A549 (cell line): ENCODE results near the gene GABPB1. TPM values are rescaled to one million over a fixed set of nuclear protein-coding genes. Genes with fewer than 3 reads are reported as not detected.

Source experiments
- ATAC-seq, 2 experiments: fragments of 200-7000 bp in 1 of 2; fragments of >200 bp in 1 of 2; cut with Nextera tagmentation in 1 of 2; cut with Tn5 transposase in 1 of 2; 3 replicates each; pipeline versions ENCODE4 v1.8.0 to v1.9.1; 2018 to 2020; ENCODE audit warnings: mild to moderate bottlenecking in 1 of 2, moderate library complexity in 1 of 2
- CTCF ChIA-PET: fragments of 300-600 bp; sonication (Branson Sonifier 250); formaldehyde crosslinking; extraction: SDS; loops from one replicate; lab custom pipeline; 2021; ENCODE audit warnings: antibody characterized with exemption, inconsistent platforms; lab: Yijun Ruan, JAX
- POLR2A ChIA-PET: fragments of 350-600 bp; formaldehyde crosslinking; extraction: SDS; loops from one replicate; lab custom pipeline; 2021; ENCODE audit warnings: antibody characterized with exemption, inconsistent platforms; lab: Yijun Ruan, JAX
- DNase-seq, 2 experiments: peaks; one replicate each; pipeline versions ENCODE4 v3.0.0 to v3.0.0-alpha.2; 2011 to 2016; ENCODE audit warnings: low read depth in 1 of 2, low spot score in 1 of 2
- FAIRE-seq: peaks from 2 replicates; lab custom pipeline; 2011; peaks lifted over from hg19 to GRCh38; lab: Jason Lieb, UNC
- H3K27ac ChIP-seq, 2 experiments: fragments of >200 bp; sonication (Bioruptor Twin); formaldehyde crosslinking; 3 replicates each; pipeline ENCODE4 v1.5.1; 2016 to 2017
- H3K4me1 ChIP-seq: fragments of >200 bp; sonication (Bioruptor Twin); formaldehyde crosslinking; 3 replicates; pipeline ENCODE4 v1.6.1; 2016
- H3K4me2 ChIP-seq: fragments of >200 bp; sonication (Bioruptor Twin); formaldehyde crosslinking; 3 replicates; pipeline ENCODE4 v1.6.1; 2016
- H3K4me3 ChIP-seq: fragments of >200 bp; sonication (Bioruptor Twin); formaldehyde crosslinking; 3 replicates; pipeline ENCODE4 v1.5.1; 2016
- H3K9me3 ChIP-seq: fragments of >200 bp; sonication (Bioruptor Twin); formaldehyde crosslinking; 3 replicates; pipeline ENCODE4 v1.6.1; 2016
- BHLHE40 ChIP-seq: IDR thresholded peaks from 2 replicates; pipeline ENCODE4 v1.6.1; 2012; ENCODE audit warnings: low read depth, low read length, inconsistent platforms
- CBX8 ChIP-seq: fragments of 200-600 bp; sonication (generic); IDR thresholded peaks from 2 replicates; pipeline ENCODE4 v1.6.1; 2016
- CHD2 ChIP-seq: fragments of 150-350 bp; IDR thresholded peaks from 2 replicates; pipeline ENCODE4 v1.6.1; 2014; ENCODE audit warnings: low read length; ENCODE audit not compliant: partially characterized antibody
- CHD4 ChIP-seq: fragments of 200-600 bp; sonication (generic); IDR thresholded peaks from 2 replicates; pipeline ENCODE4 v1.6.1; 2016; ENCODE audit warnings: antibody characterized with exemption, mild to moderate bottlenecking, borderline replicate concordance
- CTCF ChIP-seq: fragments of >200 bp; sonication (Bioruptor Twin); formaldehyde crosslinking; IDR thresholded peaks from 3 replicates; pipeline ENCODE4 v1.5.1; 2016
- E2F6 ChIP-seq: IDR thresholded peaks from 2 replicates; pipeline ENCODE4 v1.6.1; 2012; ENCODE audit warnings: low read depth, borderline replicate concordance
- EHF ChIP-seq: fragments of 250-450 bp; sonication (Bioruptor Pico); IDR thresholded peaks from 2 replicates; pipeline ENCODE4 v1.5.0; 2020; ENCODE audit warnings: mild to moderate bottlenecking
- EP300 ChIP-seq, 2 experiments: fragments of >200 bp; sonication (Bioruptor Twin); formaldehyde crosslinking; IDR thresholded peaks; 2 replicates in 1 of 2; 3 replicates in 1 of 2; pipeline ENCODE4 v1.6.1; 2016 to 2017
- ESRRA ChIP-seq: fragments of 150-350 bp; IDR thresholded peaks from 2 replicates; pipeline ENCODE4 v1.6.1; 2014; ENCODE audit warnings: mild to moderate bottlenecking, low read length, borderline replicate concordance
- FOSB ChIP-seq: fragments of 250-450 bp; sonication (Bioruptor Pico); IDR thresholded peaks from 2 replicates; pipeline ENCODE4 v1.5.0; 2020; ENCODE audit warnings: mild to moderate bottlenecking, moderate library complexity
- FOXS1 ChIP-seq: fragments of 250-450 bp; sonication (Bioruptor Pico); IDR thresholded peaks from 2 replicates; pipeline ENCODE4 v1.5.0; 2020; ENCODE audit warnings: mild to moderate bottlenecking, moderate library complexity
- GATA3 ChIP-seq: IDR thresholded peaks from 2 replicates; pipeline ENCODE4 v1.6.1; 2012; ENCODE audit warnings: borderline replicate concordance
- HOXB5 ChIP-seq: fragments of 250-450 bp; sonication (Bioruptor Pico); IDR thresholded peaks from 2 replicates; pipeline ENCODE4 v1.5.0; 2020; ENCODE audit warnings: mild to moderate bottlenecking, moderate library complexity
- JUN ChIP-seq, 2 experiments: fragments of >200 bp; sonication (Bioruptor Twin); formaldehyde crosslinking; IDR thresholded peaks; 2 replicates in 1 of 2; 3 replicates in 1 of 2; pipeline ENCODE4 v1.6.1; 2016 to 2017
- JUNB ChIP-seq: fragments of >200 bp; sonication (Bioruptor Twin); formaldehyde crosslinking; IDR thresholded peaks from 2 replicates; pipeline ENCODE4 v1.6.1; 2016
- KDM1A ChIP-seq: fragments of 200-600 bp; sonication (generic); IDR thresholded peaks from 2 replicates; pipeline ENCODE4 v1.6.1; 2016; ENCODE audit warnings: low read depth, mild to moderate bottlenecking
- MYC ChIP-seq: IDR thresholded peaks from 2 replicates; pipeline ENCODE4 v1.6.1; 2012; ENCODE audit warnings: mild to moderate bottlenecking, inconsistent platforms, low read length, improper control_type of control experiment, borderline replicate concordance
- NPAS2 ChIP-seq: fragments of 250-450 bp; sonication (Bioruptor Pico); IDR thresholded peaks from 2 replicates; pipeline ENCODE4 v1.8.0; 2022; ENCODE audit warnings: mild to moderate bottlenecking, moderate library complexity, borderline replicate concordance
- POLR2A ChIP-seq: IDR thresholded peaks from 2 replicates; pipeline ENCODE4 v1.6.1; 2012; ENCODE audit warnings: mild to moderate bottlenecking, low read length
- REST ChIP-seq: fragments of 200-600 bp; sonication (generic); IDR thresholded peaks from 2 replicates; pipeline ENCODE4 v1.6.1; 2016; ENCODE audit warnings: antibody characterized with exemption, mild to moderate bottlenecking, moderate library complexity
- RFX5 ChIP-seq: fragments of 450-650 bp; IDR thresholded peaks from 2 replicates; pipeline ENCODE4 v1.7.1; 2014; ENCODE audit warnings: antibody characterized with exemption, mild to moderate bottlenecking, moderate library complexity
- TFCP2L1 ChIP-seq: fragments of 250-450 bp; sonication (Bioruptor Pico); IDR thresholded peaks from 2 replicates; pipeline ENCODE4 v1.5.0; 2021; ENCODE audit warnings: mild to moderate bottlenecking
- ZC3H11A ChIP-seq: fragments of 450-650 bp; IDR thresholded peaks from 2 replicates; pipeline ENCODE4 v1.6.1; 2014; ENCODE audit warnings: antibody characterized with exemption, mild to moderate bottlenecking
- ZNF302 ChIP-seq: fragments of 250-450 bp; sonication (Bioruptor Pico); IDR thresholded peaks from 2 replicates; pipeline ENCODE4 v1.9.0; 2021; ENCODE audit warnings: inconsistent platforms, mild to moderate bottlenecking, moderate library complexity
- ZSCAN20 ChIP-seq: fragments of 250-450 bp; sonication (Bioruptor Pico); IDR thresholded peaks from 2 replicates; pipeline ENCODE4 v1.8.0; 2022; ENCODE audit warnings: mild to moderate bottlenecking, moderate library complexity
- WGBS: methylation state at CpG from one replicate; pipeline ENCODE4 v1.1.6; 2017; ENCODE audit errors: missing lambda C conversion rate; 5-methylcytosine and 5-hydroxymethylcytosine counted together
- polyA minus RNA-seq: library from RNA; depleted of rRNA, polyadenylated mRNA; stranded (reverse); fragments of >200 nt; gene quantifications from 2 replicates; pipeline ENCODE4 v1.2.3, GENCODE V29; 2011; rRNA and poly(A)+ RNA removed
- polyA plus RNA-seq, 4 experiments: library from polyadenylated mRNA; depleted of rRNA in 3 of 4; stranded (reverse); fragments of >200 nt; fragmentation: RNase III in 1 of 4; extraction: RNeasy Plus Mini Kit Qiagen cat#74134 plus additional on column Dnase treatment in 1 of 4; gene quantifications; 2 replicates in 3 of 4; 3 replicates in 1 of 4; pipeline ENCODE4 v1.2.3, GENCODE V29; 2011 to 2017
- TF ChIP-seq, protein P1 (sequence below): fragments of >200 bp; sonication (Bioruptor Twin); formaldehyde crosslinking; IDR thresholded peaks from 3 replicates; pipeline ENCODE4 v1.6.1; 2016
- TF ChIP-seq, protein P2 (sequence below): fragments of 150-350 bp; IDR thresholded peaks from 2 replicates; pipeline ENCODE4 v1.6.1; 2014; ENCODE audit warnings: low read depth, mild to moderate bottlenecking, low read length
- TF ChIP-seq, protein P3 (sequence below): IDR thresholded peaks from 2 replicates; pipeline ENCODE4 v1.6.1; 2012

The GABPB1 gene
- polyA plus RNA-seq (2011; rRNA removed) (53.9 and 55.1 TPM in 2 replicates), polyA plus RNA-seq (2017; fragmentation: RNase III; extraction: RNeasy Plus Mini Kit Qiagen cat#74134 plus additional on column Dnase treatment) (23.0 to 28.9 TPM (median 23.7 TPM) in 3 replicates), polyA minus RNA-seq (37.1 and 48.1 TPM in 2 replicates)
- polyA plus RNA-seq (2012; cell fraction: cytosol; rRNA removed), result 24.9 and 25.7 TPM in 2 replicates
- polyA plus RNA-seq (2012; cell fraction: nucleus; rRNA removed), result 17.0 and 21.7 TPM in 2 replicates

DNA sequence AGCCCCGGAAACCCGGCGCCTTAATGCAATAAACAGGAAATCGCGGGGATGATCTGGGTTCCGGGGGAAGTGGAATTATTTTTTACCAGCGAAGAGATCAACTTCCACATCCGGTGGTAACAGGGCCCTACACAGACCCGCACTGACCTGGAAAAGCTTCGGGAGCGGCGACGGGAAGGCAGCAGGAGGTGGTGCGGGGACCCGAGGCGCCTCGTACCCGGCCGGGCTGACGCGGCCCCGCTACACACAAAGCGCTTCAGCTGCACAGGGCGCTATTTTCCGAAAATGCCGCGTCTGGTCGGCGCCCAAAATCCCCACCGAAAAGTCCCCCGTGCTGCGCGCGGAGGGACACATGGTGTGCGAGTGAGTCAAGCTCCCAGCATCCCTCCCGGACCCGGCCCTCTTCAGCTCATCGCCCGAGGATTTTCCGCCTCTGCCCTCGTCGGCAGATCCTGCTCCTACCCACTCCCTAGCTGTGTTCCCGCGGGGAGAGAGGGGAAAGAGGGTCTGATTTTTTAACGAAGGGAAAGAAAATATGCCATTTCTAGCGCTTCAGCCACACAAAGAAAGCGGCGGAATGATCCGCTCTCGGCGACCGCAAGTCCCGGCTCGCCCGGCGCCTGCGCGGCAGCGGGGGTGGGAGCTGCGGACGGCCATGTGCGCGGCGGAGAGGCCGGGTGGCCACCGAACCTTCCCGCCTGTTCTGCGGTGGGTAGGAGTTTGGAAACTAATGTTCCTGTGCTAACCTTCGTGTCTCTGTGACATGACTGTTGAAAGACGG, at the start of gene GABPB1:
TSS of gene GABPB1 (minus strand) at position 361 of the 781 bp plus-strand sequence. CDS start 45,400 bp downstream, outside the sequence.
- FAIRE-seq (no peak), ATAC-seq (peak; percentile 75 to 86), DNase-seq (peak; percentile 83 to 98)
- peak within 1 kb of the TSS; percentile 91 for H3K4me3 ChIP-seq
- peak within 1 kb of the TSS; percentile 85 for H3K4me2 ChIP-seq
- H3K9me3 ChIP-seq, result no peaks in the 10 kb centered on the region
- WGBS, result 1% methylated on average over 70 of the region's 70 CpGs
- POLR2A ChIA-PET, result interaction anchor here (0.7 to 3.5 kb wide), 23 partner anchors 8 to 1185 kb away, joined by 3 to 36 read pairs (median 5); partner anchors contain the start of genes AP4E1, GALK2, TRPM7 and USP8
- H3K27ac ChIP-seq, result peak within 1 kb of the TSS; percentile 96 to 98
- CTCF ChIA-PET, result interaction anchor here (0.7 to 1.0 kb wide), 2 partner anchors 15 to 530 kb away, joined by 3 to 4 read pairs; no protein-coding TSS in a partner anchor
- peaks cover 27% of the 10 kb centered on the region for H3K4me1 ChIP-seq
- TF ChIP-seq, protein P1, sequence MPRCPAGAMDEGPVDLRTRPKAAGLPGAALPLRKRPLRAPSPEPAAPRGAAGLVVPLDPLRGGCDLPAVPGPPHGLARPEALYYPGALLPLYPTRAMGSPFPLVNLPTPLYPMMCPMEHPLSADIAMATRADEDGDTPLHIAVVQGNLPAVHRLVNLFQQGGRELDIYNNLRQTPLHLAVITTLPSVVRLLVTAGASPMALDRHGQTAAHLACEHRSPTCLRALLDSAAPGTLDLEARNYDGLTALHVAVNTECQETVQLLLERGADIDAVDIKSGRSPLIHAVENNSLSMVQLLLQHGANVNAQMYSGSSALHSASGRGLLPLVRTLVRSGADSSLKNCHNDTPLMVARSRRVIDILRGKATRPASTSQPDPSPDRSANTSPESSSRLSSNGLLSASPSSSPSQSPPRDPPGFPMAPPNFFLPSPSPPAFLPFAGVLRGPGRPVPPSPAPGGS, result peak; percentile 91
- TF ChIP-seq, protein P2, sequence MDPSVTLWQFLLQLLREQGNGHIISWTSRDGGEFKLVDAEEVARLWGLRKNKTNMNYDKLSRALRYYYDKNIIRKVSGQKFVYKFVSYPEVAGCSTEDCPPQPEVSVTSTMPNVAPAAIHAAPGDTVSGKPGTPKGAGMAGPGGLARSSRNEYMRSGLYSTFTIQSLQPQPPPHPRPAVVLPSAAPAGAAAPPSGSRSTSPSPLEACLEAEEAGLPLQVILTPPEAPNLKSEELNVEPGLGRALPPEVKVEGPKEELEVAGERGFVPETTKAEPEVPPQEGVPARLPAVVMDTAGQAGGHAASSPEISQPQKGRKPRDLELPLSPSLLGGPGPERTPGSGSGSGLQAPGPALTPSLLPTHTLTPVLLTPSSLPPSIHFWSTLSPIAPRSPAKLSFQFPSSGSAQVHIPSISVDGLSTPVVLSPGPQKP, result no peak
- no peak for TF ChIP-seq BHLHE40
- no peak for TF ChIP-seq KDM1A
- TF ChIP-seq EHF (CRISPR knock-in tag), result peak; percentile 45; the same call in 1 of the 2 replicates
- no peak for TF ChIP-seq ZSCAN20
- no peak for TF ChIP-seq JUNB
- peak; percentile 100 for TF ChIP-seq MYC
- peak; percentile 98 for TF ChIP-seq E2F6
- TF ChIP-seq TFCP2L1, result peak; percentile 93
- no peak for TF ChIP-seq CBX8
- no peak for TF ChIP-seq ZC3H11A
- peak; percentile 87 for TF ChIP-seq HOXB5
- peak; percentile 72 for TF ChIP-seq CHD2
- TF ChIP-seq POLR2A, result peak; percentile 97
- TF ChIP-seq NPAS2, result no peak
- no peak for TF ChIP-seq ESRRA
- no peak for TF ChIP-seq EP300 (IDR thresholded peaks at IDR 0.05)
- TF ChIP-seq CTCF, result no peak
- no peak for TF ChIP-seq CHD4
- peak; percentile 28; the same call in 1 of the 2 replicates for TF ChIP-seq REST
- 0 out of 2 replicates have a peak, but pooled peaks have one; percentile 24 for TF ChIP-seq FOSB (CRISPR knock-in tag)
- TF ChIP-seq GATA3, result peak; percentile 28; the same call in 1 of the 2 replicates
- no peak for TF ChIP-seq ZNF302 (CRISPR knock-in tag)
- peak; percentile 89 to 99; a peak in 4 of 5 replicates for TF ChIP-seq JUN (IDR thresholded peaks at IDR 0.05)
- peak; percentile 69 for TF ChIP-seq RFX5
- TF ChIP-seq FOXS1, result 0 out of 2 replicates have a peak, but pooled peaks have one; percentile 11
- TF ChIP-seq, protein P3, sequence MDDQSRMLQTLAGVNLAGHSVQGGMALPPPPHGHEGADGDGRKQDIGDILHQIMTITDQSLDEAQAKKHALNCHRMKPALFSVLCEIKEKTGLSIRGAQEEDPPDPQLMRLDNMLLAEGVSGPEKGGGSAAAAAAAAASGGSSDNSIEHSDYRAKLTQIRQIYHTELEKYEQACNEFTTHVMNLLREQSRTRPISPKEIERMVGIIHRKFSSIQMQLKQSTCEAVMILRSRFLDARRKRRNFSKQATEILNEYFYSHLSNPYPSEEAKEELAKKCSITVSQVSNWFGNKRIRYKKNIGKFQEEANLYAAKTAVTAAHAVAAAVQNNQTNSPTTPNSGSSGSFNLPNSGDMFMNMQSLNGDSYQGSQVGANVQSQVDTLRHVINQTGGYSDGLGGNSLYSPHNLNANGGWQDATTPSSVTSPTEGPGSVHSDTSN, result peak; percentile 94
